Psoas muscle (tissue), 8 donors: Measurements from ENCODE around the gene ABLIM1. TPM values are rescaled to one million over a fixed set of nuclear protein-coding genes. Genes with fewer than 3 reads are reported as not detected.

Source experiments
- ATAC-seq, 4 donors: fragments of 200-7000 bp; cut with Tn5 transposase; one replicate each; pipeline ENCODE4 v1.9.1; 2020; ENCODE audit warnings: moderate library complexity in 3 of 4, mild to moderate bottlenecking in 2 of 4
- DNase-seq, 2 donors: peaks; one replicate each; pipeline ENCODE4 v3.0.0-alpha.2; 2020
- H3K27ac ChIP-seq: fragments of 200-600 bp; one replicate; pipeline ENCODE4 v1.8.0; 2022
- H3K27me3 ChIP-seq, 3 donors: fragments of 200-600 bp in 1 of 3; one replicate each; pipeline versions ENCODE4 v1.6.1 to v1.8.0; 2013 to 2022; ENCODE audit warnings: low read length in 2 of 3, mild to moderate bottlenecking in 2 of 3, moderate library complexity in 1 of 3; ENCODE audit not compliant: insufficient read depth in 3 of 3
- H3K36me3 ChIP-seq, 2 donors: fragments of 200-600 bp in 1 of 2; one replicate each; pipeline versions ENCODE4 v1.6.1 to v1.8.0; 2013 to 2022; ENCODE audit warnings: low read depth in 1 of 2, mild to moderate bottlenecking in 1 of 2, moderate library complexity in 1 of 2; ENCODE audit not compliant: insufficient read depth in 1 of 2
- H3K4me1 ChIP-seq: fragments of 200-600 bp; one replicate; pipeline ENCODE4 v1.8.0; 2022
- H3K4me3 ChIP-seq: fragments of 200-600 bp; one replicate; pipeline ENCODE4 v1.8.0; 2022; ENCODE audit warnings: mild to moderate bottlenecking
- H3K9me3 ChIP-seq: fragments of 200-600 bp; one replicate; pipeline ENCODE4 v1.8.0; 2022
- CTCF ChIP-seq: fragments of 200-600 bp; IDR thresholded peaks from one replicate; pipeline ENCODE4 v1.8.0; 2022; ENCODE audit warnings: antibody characterized with exemption
- WGBS, 3 donors: extraction: QIAGEN DNeasy Blood & Tissue Kit; methylation state at CpG; one replicate each; pipeline versions ENCODE4 v1.1.6 to v1.1.7; 2013; 5-methylcytosine and 5-hydroxymethylcytosine counted together
- intact Hi-C, 2 donors: fragments of 100-400 bp; cut with DNase I; formaldehyde crosslinking; loops; one replicate each; pipeline versions ENCODE4 v1.11.0 to v1.14.2; 2022
- polyA plus RNA-seq, 3 donors: library from polyadenylated mRNA; stranded (reverse); fragments of 200-250 nt; gene quantifications; one replicate each; pipeline ENCODE4 v1.2.3, GENCODE V29; 2013
- total RNA-seq, 4 donors: library from RNA; stranded (reverse); fragmentation: NEBNext Ultra II Directional in 2 of 4; extraction: Animal tissue kit (Norgen Biotek cat#: 25700) in 2 of 4; gene quantifications; one replicate each; pipeline versions ENCODE4 v1.2.1 to v1.2.4, GENCODE V29; 2021 to 2023
- donor health status: healthy with polysubstance abuse.
- donor health status: DM: no; HTN: no; CAD: no; lungs with moderate emphysema.
- donor health status: Bipolar disorder and iron deficiency.
- donor health status: healthy.
- donor health status: DM: yes; HTN: yes; CAD: no.
- donor health status: DM: no; HTN: no; CAD: no.
- donor health status: DM: no; HTN: no; CAD: no.
- donor health status: DM: yes; HTN: yes; CAD: no.

The ABLIM1 gene
- total and polyA plus RNA-seq, 7 donors: 15.4 to 183 (median 21.8) TPM

DNA sequence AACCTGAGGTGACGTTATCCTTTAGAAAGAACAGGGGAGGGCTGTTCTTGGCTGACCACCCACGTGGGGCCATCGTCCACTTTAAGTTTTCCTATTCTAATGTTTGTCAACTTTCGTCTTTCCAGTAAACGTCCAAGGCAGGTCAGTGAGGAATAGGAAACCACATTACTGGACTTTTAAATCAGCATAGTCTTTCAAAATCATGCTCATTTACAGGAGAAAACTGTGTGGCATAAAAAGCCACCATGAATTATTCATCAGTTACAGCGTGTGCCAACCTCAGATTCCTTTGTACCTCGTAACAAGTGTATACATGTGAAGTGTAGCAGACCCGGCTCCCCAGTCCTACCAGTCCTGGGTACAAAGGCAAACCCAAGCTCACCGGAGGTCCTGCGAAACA, 25.1 kb upstream of the ABLIM1 start:
- Histone ChIP-seq H3K27me3 (no peaks in the 10 kb centered on the region), H3K36me3 (no peaks in the 10 kb centered on the region), H3K27ac (peak overlapping the region; percentile 58), H3K9me3 (no peaks in the 10 kb centered on the region), H3K4me1 (peaks cover 24% of the 10 kb centered on the region), H3K4me3 (peak overlapping the region; percentile 57)
- 48 to 66% (median 53%) methylated on average over 10 of the region's 10 CpGs for WGBS, 3 donors
- TF ChIP-seq CTCF: no peak
- DNase-seq (no peak), ATAC-seq (peak in 1 of 4 donors; percentile 42)
- intact Hi-C loops: no loop called here

DNA sequence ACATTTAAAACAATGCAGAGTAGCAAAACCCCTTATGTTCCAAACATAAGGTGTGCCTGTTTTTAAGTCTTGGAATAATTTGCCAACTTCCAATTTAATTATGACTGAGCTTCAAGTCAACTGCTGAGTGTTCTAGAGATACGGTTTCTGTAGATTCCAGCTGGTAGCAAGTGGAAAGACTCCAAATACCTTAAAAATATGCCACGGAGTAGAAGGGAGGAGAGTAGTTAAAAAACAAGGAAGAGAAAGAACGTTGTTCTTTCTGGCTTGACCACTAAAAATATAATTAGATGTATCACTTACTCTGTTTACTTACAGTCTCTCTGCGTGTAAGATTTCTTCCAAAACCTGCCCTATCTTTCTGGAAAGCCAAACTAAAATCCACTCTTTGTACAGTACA, 24.5 kb upstream of the ABLIM1 start:
- DNase-seq: no peak
- peak overlapping the region; percentile 58 for H3K27ac ChIP-seq
- H3K36me3 ChIP-seq: no peaks in the 10 kb centered on the region
- intact Hi-C loops: no loop called here
- H3K27me3 ChIP-seq: no peaks in the 10 kb centered on the region
- H3K4me3 ChIP-seq: peak overlapping the region; percentile 57
- ATAC-seq: no peak
- H3K4me1 ChIP-seq: peaks cover 24% of the 10 kb centered on the region
- no peak for TF ChIP-seq CTCF
- no peaks in the 10 kb centered on the region for H3K9me3 ChIP-seq
- 4 to 13% (median 5%) methylated on average over 4 of the region's 4 CpGs for WGBS, 3 donors

- H3K9me3 ChIP-seq: no peaks in the 10 kb centered on the region
- peak overlapping the region; percentile 57 for H3K4me3 ChIP-seq
- H3K36me3 ChIP-seq: no peaks in the 10 kb centered on the region
- TF ChIP-seq CTCF: no peak
- WGBS, 3 donors: 10 to 15% (median 14%) methylated on average over 3 of the region's 3 CpGs
- H3K4me1 ChIP-seq: peaks cover 24% of the 10 kb centered on the region
- DNase-seq (no peak), ATAC-seq (peak; percentile 41 to 72 (median 60))
- intact Hi-C loops: no loop called here
- H3K27me3 ChIP-seq: no peaks in the 10 kb centered on the region
- H3K27ac ChIP-seq: peak overlapping the region; percentile 58
Measured at GRCh38 chr10:114682121-114682520, 24.0 kb upstream of the ABLIM1 start.

- intact Hi-C loops: no loop called here
- WGBS, 3 donors: 27 to 35% (median 27%) methylated on average over 5 of the region's 5 CpGs
- Histone ChIP-seq H3K4me3 (peak overlapping the region; percentile 57), H3K36me3 (no peaks in the 10 kb centered on the region), H3K9me3 (no peaks in the 10 kb centered on the region), H3K27ac (peak overlapping the region; percentile 58), H3K4me1 (peaks cover 24% of the 10 kb centered on the region), H3K27me3 (no peaks in the 10 kb centered on the region)
- ATAC-seq: peak; percentile 34 to 72 (median 58)
- DNase-seq: no peak
- TF ChIP-seq CTCF: no peak
Measured at GRCh38 chr10:114681542-114681941, 23.5 kb upstream of the ABLIM1 start.

DNA sequence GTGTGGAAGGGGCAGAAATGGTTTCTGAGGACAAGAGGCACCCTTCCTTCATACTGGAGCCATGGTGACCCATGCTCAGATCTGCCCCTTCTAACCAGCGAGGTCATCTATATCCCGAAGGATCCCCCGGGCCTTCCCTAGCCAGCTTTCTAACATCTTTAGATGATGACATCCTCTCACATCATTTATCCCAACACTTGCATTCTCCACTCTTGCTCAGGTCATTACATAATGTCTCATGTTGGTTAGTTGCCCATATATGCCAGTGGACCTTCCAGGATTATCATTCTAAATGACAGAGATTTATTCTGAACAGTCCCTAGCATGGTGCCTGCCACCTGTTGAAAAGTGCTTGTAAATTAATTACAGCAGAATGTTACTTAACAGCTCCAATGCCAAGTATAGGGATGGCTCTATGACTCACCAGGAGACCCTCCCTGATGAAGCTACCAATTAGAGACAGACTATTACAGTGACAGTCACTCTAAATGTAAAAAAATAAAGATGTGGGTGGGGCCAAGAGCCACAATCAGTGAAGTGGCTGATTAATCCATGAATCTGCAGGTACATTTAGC, 22.6 kb upstream of the ABLIM1 start:
- 90 to 94% (median 90%) methylated on average over 3 of the region's 3 CpGs for WGBS, 3 donors
- TF ChIP-seq CTCF: no peak
- H3K36me3 ChIP-seq: no peaks in the 10 kb centered on the region
- no peak overlapping the region for H3K4me3 ChIP-seq
- H3K27me3 ChIP-seq: no peaks in the 10 kb centered on the region
- H3K9me3 ChIP-seq: no peaks in the 10 kb centered on the region
- ATAC-seq (no peak), DNase-seq (no peak)
- intact Hi-C loops: no loop called here
- H3K4me1 ChIP-seq: peaks cover 16% of the 10 kb centered on the region
- H3K27ac ChIP-seq: peak overlapping the region; percentile 58
